Glutamatergic neuron (in vitro differentiated cells): ENCODE results near the gene HPS5. TPM values are rescaled to one million over a fixed set of nuclear protein-coding genes. Genes with fewer than 3 reads are reported as not detected.

Source experiments
- DNase-seq: peaks from one replicate; pipeline ENCODE4 v3.0.0; 2022
- H3K27ac Mint-ChIP-seq: one replicate; pipeline ENCODE4 v1.8.0; 2020; ENCODE audit warnings: mild to moderate bottlenecking, mixed read lengths, inconsistent platforms; ENCODE audit not compliant: unreplicated experiment
- H3K27me3 Mint-ChIP-seq: one replicate; pipeline ENCODE4 v1.8.0; 2020; ENCODE audit warnings: mild to moderate bottlenecking, moderate library complexity, mixed read lengths, inconsistent platforms; ENCODE audit not compliant: unreplicated experiment
- H3K36me3 Mint-ChIP-seq: one replicate; pipeline ENCODE4 v1.8.0; 2020; ENCODE audit warnings: mild to moderate bottlenecking, mixed read lengths, inconsistent platforms; ENCODE audit not compliant: unreplicated experiment
- H3K4me1 Mint-ChIP-seq: one replicate; pipeline ENCODE4 v1.8.0; 2020; ENCODE audit warnings: mild to moderate bottlenecking, low read depth, mixed read lengths, inconsistent platforms; ENCODE audit not compliant: unreplicated experiment
- H3K4me3 Mint-ChIP-seq: one replicate; pipeline ENCODE4 v1.8.0; 2020; ENCODE audit warnings: mild to moderate bottlenecking, mixed read lengths, inconsistent platforms; ENCODE audit not compliant: unreplicated experiment
- H3K9me3 Mint-ChIP-seq: one replicate; pipeline ENCODE4 v1.8.0; 2020; ENCODE audit warnings: mild to moderate bottlenecking, moderate library complexity, mixed read lengths, inconsistent platforms; ENCODE audit not compliant: unreplicated experiment
- CTCF ChIP-seq: fragments of 200-600 bp; sonication (generic); IDR thresholded peaks from one replicate; pipeline ENCODE4 v1.5.0; 2021; ENCODE audit not compliant: partially characterized antibody, unreplicated experiment
- long read RNA-seq: library from polyadenylated mRNA; unstranded; transcript quantifications from one replicate; pipeline ENCODE4 v2.0.0, GENCODE V29; 2020; ENCODE audit not compliant: unreplicated experiment
- total RNA-seq: library from RNA; stranded (reverse); fragmentation: NEBNext Ultra II Directional; extraction: Animal tissue kit (Norgen Biotek cat#: 25700); gene quantifications from one replicate; pipeline ENCODE4 v1.2.1, GENCODE V29; 2021; ENCODE audit not compliant: unreplicated experiment

The HPS5 gene, protein sequence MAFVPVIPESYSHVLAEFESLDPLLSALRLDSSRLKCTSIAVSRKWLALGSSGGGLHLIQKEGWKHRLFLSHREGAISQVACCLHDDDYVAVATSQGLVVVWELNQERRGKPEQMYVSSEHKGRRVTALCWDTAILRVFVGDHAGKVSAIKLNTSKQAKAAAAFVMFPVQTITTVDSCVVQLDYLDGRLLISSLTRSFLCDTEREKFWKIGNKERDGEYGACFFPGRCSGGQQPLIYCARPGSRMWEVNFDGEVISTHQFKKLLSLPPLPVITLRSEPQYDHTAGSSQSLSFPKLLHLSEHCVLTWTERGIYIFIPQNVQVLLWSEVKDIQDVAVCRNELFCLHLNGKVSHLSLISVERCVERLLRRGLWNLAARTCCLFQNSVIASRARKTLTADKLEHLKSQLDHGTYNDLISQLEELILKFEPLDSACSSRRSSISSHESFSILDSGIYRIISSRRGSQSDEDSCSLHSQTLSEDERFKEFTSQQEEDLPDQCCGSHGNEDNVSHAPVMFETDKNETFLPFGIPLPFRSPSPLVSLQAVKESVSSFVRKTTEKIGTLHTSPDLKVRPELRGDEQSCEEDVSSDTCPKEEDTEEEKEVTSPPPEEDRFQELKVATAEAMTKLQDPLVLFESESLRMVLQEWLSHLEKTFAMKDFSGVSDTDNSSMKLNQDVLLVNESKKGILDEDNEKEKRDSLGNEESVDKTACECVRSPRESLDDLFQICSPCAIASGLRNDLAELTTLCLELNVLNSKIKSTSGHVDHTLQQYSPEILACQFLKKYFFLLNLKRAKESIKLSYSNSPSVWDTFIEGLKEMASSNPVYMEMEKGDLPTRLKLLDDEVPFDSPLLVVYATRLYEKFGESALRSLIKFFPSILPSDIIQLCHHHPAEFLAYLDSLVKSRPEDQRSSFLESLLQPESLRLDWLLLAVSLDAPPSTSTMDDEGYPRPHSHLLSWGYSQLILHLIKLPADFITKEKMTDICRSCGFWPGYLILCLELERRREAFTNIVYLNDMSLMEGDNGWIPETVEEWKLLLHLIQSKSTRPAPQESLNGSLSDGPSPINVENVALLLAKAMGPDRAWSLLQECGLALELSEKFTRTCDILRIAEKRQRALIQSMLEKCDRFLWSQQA
- 17.9 TPM for total RNA-seq
- long read RNA-seq, full-length matches to known transcripts = 1 of 3 reads
- long read RNA-seq, partial matches to known transcripts = 1 of 3 reads
- long read RNA-seq, other reads (novel, unspliced or antisense) = 1 of 3 reads

- peaks cover 14% of the 10 kb centered on the region for H3K4me1 Mint-ChIP-seq
- DNase-seq = peak; percentile 92
- H3K27ac Mint-ChIP-seq = peak within 1 kb of the TSS; percentile 96
- peaks cover 3% of the 10 kb centered on the region for H3K27me3 Mint-ChIP-seq
- H3K9me3 Mint-ChIP-seq = peaks cover 7% of the 10 kb centered on the region
- peak within 1 kb of the TSS; percentile 93 for H3K4me3 Mint-ChIP-seq
- TF ChIP-seq CTCF = no peak
- H3K36me3 Mint-ChIP-seq = no peaks in the 10 kb centered on the region
Measured at GRCh38 chr11:18321969-18322711, at the start of gene HPS5, which contains the start of gene GTF2H1. HPS5 (minus strand) TSS chr11:18322140; CDS start chr11:18317858, 4,282 bp downstream. GTF2H1 (plus strand) TSS chr11:18322567; CDS start chr11:18333075, 10,508 bp downstream.

- H3K4me3 Mint-ChIP-seq = no peak overlapping the region
- peaks cover 5% of the 10 kb centered on the region for H3K4me1 Mint-ChIP-seq
- H3K27ac Mint-ChIP-seq = no peak overlapping the region
- no peaks in the 10 kb centered on the region for H3K9me3 Mint-ChIP-seq
- TF ChIP-seq CTCF = no peak
- no peaks in the 10 kb centered on the region for H3K36me3 Mint-ChIP-seq
- peaks cover 2% of the 10 kb centered on the region for H3K27me3 Mint-ChIP-seq
- DNase-seq = no peak
Measured at GRCh38 chr11:18371279-18371678, 49.3 kb upstream of the HPS5 start.

- Mint-ChIP-seq H3K9me3 (no peaks in the 10 kb centered on the region), H3K27me3 (peaks cover 2% of the 10 kb centered on the region), H3K4me3 (no peak overlapping the region), H3K4me1 (no peaks in the 10 kb centered on the region), H3K27ac (no peak overlapping the region), H3K36me3 (no peaks in the 10 kb centered on the region)
- DNase-seq = no peak
- TF ChIP-seq CTCF = no peak
Measured at GRCh38 chr11:18369398-18369797, 47.5 kb upstream of the HPS5 start.

- no peaks in the 10 kb centered on the region for H3K9me3 Mint-ChIP-seq
- TF ChIP-seq CTCF = no peak
- no peak overlapping the region for H3K4me3 Mint-ChIP-seq
- H3K36me3 Mint-ChIP-seq = no peaks in the 10 kb centered on the region
- H3K27me3 Mint-ChIP-seq = peaks cover 2% of the 10 kb centered on the region
- no peak overlapping the region for H3K27ac Mint-ChIP-seq
- no peaks in the 10 kb centered on the region for H3K4me1 Mint-ChIP-seq
- DNase-seq = no peak
Measured at GRCh38 chr11:18368221-18368620, 46.3 kb upstream of the HPS5 start.
